D341Med (cell line): ENCODE data around the gene ULK4.
"Not testable (repeated sequence)": the region's sequence is repeated elsewhere in the genome, so short reads cannot be mapped to it uniquely, and the experiment has no call there.

Experiments
- DNase-seq: peaks from one replicate; pipeline ENCODE4 v3.0.0; 2012; ENCODE audit warnings: low spot score

ULK4 gene

DNA sequence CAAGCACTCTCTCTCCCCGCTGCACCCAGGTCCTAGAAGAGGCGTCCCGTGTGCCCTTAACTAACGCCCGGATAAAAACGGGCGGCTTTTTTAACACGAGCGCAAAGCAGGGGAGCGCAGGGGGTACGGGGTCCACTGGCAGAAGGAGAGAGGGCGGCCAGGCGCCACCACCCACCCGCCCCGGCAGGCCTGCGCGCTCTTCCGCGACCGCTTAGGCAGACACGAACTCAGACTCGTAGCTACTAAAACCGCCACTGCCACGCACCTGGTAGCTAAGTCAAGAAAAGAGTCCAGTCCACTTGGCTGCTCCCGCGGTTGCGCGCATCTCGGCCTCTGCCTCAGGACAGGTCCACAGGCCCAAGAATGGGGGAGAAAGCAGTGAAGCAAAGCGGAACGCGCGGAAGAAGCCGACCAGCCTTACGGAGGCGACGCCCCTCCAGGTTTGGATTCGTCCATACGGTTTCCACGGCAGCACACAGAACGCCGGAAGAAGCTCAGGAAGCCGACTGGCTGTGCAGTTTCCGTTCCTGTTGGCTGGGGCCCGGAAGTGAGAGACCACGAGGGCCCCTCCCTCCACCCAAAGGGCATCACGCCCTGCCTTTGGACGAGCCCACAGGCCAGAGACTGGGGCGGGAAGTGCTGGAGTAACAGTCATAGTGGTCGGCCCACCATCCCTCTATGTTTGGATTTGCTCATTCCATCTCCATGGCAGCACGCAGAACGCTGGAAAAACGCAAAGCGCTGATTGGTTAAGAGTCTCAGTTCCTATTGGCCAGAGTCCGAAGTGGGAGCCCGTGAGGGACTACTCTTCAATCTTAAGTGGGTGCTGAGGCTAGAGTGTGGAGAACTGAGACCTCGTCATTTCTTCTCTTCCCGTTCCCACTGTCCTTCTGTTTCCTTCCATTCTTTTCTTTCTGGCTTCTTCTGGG, at the start of gene ULK4:
ULK4 (minus strand) TSS at position 353 of the 929 bp plus-strand sequence. CDS start 7,344 bp downstream, outside the sequence.
- DNase-seq = peak; percentile 92

DNA sequence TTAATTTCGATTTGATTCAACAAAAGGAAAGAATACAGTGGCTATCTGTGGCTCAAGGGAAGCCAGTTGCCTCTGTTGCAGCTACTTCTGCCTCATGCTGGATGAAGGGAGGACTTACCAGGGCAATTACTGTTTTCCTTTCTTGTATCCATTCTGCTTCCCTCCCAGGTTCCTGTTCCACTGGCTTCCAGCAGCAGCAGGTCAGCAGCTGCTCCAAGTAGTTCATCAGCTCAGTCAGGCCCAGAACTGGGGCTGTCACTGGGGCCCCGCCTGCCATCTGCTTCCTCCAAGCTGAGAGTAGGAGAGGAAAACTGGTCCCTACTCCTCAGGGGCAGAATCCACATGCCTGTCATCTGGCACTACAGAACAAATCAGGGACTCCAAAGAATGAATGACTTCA, 48.6 kb upstream of the ULK4 start:
- peak; percentile 59 for DNase-seq

DNA sequence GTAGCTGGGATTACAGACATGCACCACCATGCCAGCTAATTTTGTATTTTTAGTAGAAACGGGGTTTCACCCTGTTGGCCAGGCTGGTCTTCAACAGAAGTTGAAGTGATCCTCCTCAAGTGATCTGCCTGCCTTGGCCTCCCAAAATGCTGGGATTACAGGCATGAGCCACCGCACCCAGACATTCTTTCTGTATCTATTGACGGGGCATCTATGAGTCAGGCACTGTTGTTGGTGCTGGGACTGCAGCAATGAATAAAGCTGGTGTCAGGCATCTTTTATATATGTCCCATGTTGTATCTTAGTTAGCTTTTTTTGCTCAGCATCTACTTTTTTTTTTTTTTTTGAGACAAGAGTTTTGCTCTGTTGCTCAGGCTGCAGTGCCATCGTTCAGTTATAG, 47.6 kb upstream of the ULK4 start:
- no peak for DNase-seq

DNA sequence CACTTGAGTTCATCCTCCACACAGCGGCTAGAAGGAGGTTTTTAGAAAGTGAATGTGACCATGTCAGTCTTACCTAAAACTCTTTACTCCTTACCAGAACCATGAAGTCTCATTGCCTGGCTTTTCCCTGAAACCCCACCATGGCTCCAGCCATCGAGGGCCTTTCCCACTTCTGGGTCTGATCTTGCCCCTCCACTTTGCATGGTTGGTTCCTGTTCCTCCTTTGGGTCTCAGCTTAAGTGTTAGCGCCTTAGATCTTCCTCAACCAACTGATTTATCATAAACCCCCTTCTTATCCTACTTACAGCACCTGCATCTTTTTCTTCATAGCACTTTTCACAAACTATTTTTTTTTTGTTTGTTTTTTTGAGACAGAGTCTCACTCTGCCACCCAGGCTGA, 45.9 kb upstream of the ULK4 start:
- DNase-seq = no peak

DNA sequence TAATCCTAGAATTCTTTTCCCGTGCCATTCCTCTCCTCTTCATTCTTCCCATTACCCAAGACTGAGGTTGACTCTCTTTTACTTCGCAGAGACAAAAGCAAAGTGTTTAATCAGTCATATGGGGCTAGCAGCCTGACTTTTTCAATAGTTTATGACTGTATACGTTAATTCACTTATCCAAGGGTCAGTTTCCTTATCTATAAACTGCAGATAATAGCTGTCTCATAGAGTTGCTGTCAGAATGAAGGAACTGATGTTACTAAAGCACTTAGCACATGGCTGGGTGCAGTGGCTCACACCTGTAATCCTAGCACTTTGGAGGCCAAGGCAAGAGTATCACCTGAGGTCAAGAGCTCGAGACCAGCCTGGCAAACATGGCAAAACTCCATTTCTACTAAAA, 43.5 kb upstream of the ULK4 start:
- no peak for DNase-seq

DNA sequence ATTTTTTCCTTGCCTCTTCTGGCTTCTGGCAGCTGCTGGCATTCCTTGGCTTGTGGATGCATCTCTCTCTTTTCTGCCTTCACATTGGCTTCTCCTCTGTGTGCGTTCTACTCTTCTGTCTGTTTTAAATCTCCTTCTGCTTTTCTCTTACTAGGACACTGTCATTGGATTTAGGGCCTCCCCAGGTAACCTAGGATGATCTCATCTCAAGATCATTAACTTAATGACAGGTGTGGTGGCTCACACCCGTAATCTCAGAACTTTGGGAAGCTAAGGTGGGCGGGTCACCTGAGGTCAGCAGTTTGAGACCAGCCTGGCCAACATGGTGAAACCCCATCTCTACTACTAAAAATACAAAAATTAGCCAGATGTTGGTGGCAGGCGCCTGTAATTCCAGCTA, 40.9 kb upstream of the ULK4 start:
- no peak for DNase-seq

DNA sequence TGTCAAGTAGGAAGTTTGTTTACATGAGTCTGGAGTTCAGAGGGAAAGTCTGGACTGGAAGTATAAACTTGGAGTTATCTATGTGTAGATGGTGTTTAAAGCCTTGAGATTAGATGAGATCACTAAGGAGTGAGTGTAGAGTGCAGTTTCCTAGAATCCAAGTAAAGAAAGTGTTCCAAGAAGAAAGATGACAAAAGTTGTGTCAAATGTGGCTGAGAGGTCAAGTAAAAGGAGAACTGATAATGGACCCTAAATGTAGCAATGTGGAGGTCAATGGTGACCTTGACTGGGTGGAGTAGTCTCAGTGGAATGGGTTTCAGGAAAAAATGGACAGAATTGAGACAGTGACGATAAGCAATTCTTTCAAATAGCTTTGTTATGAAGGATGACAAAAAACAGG, 39.9 kb upstream of the ULK4 start:
- no peak for DNase-seq

DNA sequence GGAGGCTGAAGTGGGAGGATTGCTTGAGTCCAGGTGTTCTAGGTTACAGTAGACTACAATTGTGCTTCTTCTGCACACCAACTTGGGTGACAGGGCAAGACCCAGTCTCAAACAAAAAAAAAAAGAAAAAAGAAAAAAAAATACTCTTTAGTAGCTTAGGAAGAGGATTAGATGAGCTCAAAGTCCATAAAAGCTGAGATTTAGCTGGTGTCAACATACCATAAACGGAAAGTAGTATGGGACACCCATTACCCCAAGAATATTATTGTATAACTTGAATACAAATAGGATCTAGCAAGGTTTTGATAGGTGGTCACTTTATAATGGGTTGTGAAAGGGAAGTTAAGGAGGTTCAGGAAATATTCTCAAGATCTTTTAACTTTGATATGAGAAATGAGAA, 38.0 kb upstream of the ULK4 start:
- no peak for DNase-seq

DNA sequence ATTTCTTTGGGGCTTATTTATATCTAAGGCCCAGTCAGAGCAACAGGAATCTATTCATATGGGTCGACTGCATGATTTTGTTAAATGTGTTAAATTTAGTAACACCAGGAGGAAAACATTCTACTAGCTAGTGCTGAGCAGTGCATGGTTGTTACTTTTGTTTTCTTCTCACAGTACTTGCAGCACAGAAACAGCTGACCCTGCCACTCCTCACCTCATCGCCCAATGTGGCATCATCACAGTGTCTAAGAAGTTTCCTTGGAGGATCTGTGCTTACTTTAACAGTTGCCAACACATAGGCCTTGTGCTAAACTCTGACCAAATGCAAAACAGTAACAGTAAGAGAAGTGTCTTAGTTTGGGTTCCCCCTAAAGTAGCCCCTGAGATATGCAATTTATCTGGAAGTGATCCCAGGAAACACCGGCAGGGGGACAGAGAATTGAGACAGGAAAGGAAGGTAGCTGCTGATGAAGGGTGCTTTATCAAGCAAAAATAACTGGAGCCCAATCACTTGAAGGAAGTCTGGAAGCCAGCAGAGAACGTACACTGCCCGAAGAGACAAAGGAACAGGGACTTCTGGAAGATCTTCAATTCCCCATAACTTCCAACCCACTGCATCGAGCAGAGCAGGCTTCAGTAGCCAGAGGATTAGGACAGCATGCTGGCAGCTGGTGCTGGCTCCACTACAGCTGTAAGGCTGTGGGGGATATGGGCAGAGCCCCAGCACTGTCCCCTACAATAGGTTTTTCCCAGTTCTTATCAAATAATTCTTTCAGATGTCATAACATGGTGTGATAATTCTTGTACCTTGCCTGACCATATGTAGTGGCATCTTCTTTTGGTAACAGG, 36.0 kb upstream of the ULK4 start:
- peak; percentile 48 for DNase-seq

DNA sequence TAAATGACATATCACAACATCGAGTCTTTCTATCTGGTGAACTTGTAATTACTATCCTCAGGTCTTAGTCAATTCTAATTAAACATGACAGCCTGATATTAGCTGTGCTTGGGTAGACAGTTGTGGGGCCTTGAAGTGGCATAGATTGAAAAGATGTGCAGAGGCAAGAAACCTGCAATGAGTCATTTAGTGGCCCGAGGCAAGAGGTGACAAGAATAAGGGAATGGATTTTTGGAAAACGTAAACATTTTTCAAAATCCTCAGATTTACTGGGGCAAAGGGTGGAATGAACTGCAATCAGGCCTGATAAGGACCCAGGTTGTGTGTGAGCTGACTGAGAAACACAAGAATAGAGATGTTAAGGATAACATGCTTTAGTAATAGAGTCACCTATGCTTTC, 29.5 kb upstream of the ULK4 start:
- no peak for DNase-seq

DNA sequence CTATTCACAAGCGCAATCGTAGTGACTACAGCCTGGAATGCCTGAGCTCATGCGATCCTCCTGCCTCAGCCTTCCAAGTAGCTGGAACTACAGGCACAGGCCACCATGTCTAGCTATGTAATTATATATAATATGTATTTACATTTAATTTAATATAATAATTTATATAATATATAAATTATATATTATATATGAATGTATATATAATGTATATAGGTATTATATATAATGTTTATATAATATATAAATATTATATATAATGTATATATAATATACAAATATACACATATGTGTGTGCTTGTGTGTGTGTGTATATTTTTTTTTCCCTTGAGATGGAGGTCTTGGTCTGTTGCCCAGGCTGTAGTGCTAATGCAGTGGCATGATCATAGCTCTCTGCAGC, 27.6 kb upstream of the ULK4 start:
- no peak for DNase-seq

DNA sequence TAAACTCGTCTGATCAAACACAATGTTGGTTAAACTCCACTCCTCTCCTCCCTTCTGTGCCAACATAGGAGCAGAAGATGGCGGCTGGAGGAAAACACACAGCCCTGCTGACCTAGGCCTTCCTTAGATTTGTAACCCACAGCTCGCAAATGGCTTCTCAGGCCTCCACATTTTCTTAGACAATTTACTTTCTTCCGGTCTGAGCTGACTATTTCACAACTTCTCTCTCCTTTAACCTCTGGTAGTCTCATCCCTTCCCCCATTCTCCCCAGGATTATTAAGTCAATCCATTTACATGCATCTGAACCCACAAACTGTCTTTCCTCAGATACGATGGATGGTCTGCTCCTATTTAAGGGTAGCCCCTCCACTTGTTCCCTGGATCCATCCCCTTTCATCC, 25.7 kb upstream of the ULK4 start:
- no peak for DNase-seq

DNA sequence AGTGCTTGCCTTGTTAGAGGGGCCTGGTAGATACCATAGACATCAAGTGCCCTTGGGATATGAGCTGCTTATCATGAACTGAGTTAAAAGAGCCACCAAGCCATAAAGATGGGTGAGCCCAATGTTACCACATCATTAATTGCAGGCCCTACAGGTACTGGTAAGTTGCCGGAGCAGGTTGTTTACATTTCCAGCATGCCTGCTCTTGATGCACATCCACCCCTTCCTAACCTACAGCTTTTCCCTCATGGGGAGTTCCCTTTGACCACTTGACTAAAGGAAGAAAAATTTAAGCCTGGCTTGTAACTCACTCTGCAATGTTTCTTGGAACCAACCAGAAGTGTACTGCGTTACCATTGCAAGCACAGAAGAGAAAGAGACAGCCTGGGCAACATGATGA, 24.7 kb upstream of the ULK4 start:
- no peak for DNase-seq

DNA sequence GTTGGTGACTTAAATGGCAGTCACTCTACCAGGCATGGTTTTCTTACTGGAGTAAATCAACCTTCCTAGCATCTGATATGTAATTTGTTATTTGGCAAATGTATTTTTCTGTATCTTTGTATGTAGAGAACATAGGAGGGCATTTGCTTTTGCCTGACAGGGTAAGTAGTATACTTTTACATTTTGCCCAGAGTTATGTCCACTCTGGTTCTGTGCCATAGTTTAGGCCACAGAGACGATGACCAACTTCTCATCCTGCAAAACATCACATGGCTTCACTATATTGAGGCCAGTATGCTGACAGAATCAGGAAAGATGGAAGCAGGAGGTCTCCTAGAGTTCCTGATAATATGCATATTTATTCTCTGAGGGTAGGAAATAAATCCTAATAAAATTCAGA, 23.1 kb upstream of the ULK4 start:
- DNase-seq = no peak

DNA sequence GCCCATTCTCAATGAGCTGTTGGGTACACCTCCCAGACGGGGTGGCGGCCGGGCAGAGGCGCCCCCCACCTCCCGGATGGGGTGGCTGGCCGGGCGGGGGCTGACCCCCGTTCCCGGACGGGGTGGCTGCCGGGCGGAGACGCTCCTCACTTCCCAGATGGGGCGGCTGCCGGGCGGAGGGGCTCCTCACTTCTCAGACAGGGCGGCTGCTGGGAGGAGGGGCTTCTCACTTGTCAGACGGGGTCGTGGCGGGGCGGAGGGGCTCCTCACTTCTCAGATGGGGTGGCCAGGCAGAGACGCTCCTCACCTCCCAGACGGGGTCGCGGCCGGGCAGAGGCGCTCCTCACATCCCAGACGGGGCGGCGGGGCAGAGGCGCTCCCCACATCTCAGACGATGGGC, 21.2 kb upstream of the ULK4 start:
- DNase-seq = not testable (repeated sequence)

DNA sequence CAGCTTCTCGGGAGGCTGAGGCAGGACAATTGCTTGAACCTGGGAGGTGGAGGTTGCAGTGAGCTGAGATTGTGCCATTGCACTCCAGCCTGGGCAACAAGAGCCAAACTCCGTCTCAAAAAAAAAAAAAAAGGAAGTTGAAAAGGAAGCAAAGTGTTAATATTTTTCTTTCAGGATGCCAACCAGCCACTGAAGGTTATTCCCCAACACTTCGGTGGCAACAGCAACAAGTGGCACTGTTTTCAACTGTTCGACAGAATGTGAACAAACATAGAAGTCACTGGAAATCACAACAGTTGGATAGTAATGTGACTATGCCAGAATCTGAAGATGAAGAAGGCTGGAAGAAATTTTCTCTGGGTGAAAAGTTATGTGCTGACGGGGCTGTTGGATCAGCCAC, 15.5 kb upstream of the ULK4 start:
- not testable (repeated sequence) for DNase-seq

DNA sequence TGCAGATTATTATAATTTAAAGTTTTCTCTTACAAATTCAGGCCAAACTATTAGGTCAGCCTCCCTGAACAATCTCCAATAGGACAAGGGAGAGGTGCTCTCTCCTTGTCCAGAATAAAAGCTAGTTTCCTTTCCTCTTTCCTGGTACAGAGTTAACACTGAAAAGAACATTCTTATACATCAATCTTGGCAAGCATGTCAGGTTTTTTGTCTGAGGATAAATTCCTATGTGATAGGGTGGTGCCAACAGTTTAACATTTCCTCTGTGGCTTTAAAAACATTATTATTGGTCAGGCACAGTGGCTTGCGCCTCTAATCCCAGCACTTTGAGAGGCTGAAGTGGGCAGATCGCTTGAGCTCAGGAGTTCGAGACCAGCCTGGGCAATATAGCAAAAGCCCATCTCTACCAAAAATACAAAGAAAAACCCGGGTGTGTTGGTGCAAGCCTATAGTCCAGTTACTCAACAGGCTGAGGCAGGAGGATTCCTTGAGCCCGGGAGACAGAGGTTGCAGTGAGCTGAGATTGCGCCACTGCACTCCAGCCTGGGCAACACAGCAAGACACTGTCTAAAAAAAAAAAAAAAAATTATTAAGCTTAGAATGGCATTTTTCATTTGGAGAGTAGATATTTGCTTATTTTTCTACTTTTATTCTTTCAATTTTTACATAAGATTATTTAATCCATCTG, 13.7 kb upstream of the ULK4 start:
- DNase-seq = no peak

DNA sequence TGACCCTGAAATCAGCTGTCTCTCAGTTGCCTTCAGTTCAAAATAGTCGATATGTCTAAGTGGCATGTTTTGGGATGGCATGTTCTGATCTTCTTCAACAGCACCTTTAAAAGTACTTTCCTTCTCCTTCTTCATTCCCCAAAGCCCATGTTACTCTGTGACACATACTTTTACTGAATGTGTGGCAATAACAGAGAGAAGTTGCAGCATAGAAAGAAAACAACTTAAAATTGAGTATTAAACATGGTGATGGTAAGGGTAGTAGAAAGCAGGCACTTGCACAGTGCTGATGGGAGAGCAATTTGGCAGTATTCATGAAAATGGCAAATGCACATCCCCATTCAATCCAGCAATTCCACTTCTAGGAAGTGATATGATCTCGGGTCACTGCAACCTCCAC, 12.3 kb upstream of the ULK4 start:
- no peak for DNase-seq

DNA sequence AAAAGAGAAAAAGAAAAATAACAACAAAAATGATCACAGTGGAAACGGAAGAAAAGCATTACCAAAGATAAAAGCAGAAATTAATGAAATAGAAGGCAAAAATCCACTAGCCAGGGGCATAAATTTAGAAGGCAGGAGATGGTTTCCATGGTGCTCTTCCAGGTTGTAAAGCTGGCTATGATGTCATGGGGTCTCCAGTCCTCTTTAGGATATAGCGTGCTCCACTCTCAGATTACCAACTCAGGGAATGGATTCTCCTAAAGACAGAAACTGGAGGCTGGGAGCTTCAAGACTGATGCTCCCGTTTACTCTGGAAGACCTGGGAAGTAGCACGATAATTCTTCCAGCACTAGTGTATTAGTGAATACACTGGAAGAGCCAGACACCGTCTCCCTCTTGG, 10.9 kb upstream of the ULK4 start:
- no peak for DNase-seq

DNA sequence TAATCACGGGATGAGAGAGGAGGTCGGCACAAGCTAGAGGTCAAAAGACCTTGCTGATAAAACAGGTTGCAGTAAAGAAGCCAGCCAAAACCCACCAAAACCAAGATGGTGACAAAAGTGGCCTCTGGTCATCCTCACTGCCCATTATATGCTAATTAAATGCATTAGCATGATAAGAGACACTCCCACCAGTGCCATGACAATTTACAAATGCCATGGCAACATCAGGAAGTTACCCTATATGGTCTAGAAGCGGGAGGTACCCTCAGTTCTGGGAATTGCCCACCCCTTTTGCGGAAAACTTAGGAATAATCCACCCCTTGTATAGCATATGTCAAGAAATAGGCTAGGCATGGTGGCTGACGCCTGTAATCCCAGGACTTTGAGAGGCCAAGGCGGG, 4.3 kb upstream of the ULK4 start:
- no peak for DNase-seq

DNA sequence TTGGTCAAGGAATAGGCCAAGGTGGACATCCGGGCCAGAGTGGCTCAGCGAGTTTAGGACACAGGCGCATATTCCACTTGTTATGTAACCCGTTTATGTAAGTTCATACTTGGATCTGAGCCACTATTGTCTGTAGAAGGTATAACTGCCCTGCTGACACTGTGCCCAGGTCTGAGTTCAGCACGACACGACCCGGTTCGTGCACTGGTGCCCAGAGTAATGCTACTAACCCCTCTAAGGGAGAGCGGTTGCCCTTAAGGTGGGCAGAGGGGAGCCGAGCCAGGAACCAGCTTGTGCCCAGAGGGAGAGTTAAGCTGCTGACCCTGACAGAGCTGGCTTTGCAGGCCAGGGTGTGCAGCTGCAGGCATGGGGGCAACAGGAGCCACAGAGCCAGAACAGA, 1.9 kb upstream of the ULK4 start:
- DNase-seq = no peak
